Measurements from ENCODE around the gene SOS2.

- no peak for TF ChIP-seq CTCF (IDR thresholded peaks at IDR 0.05)
- TF ChIP-seq EP300 (IDR thresholded peaks at IDR 0.05): no peak
- no peak for TF ChIP-seq POLR2A (IDR thresholded peaks at IDR 0.05; ENCODE audit: low read depth)
- no peak for TF ChIP-seq POLR2AphosphoS5 (IDR thresholded peaks at IDR 0.05)
Measured at GRCh38 chr14:50254248-50254647, 22.9 kb upstream of the SOS2 start.

Data from esophagus muscularis mucosa (tissue), 4 donors.